Astrocyte (in vitro differentiated cells and primary cell): ENCODE results near the gene KAT7.

Experiments
- CTCF ChIP-seq: IDR thresholded peaks from 2 replicates; pipeline ENCODE4 v1.5.1; 2011; ENCODE audit warnings: low read depth, mild to moderate bottlenecking, inconsistent platforms, low read length, moderate library complexity; ENCODE audit not compliant: insufficient read depth
- EZH2 ChIP-seq: IDR thresholded peaks from 2 replicates; pipeline ENCODE4 v1.6.1; 2012; ENCODE audit warnings: mild to moderate bottlenecking, low read length, inconsistent platforms; ENCODE audit not compliant: insufficient read depth

- TF ChIP-seq CTCF (no peak), EZH2 (no peak)
These were observed 30.7 kb downstream of the KAT7 start for GRCh38 chr17:49819138-49819537.
